ENCODE measurements around the gene RHBDF1.

GRCh38 chr16:74051-74746 is 1.8 kb upstream of the RHBDF1 start:
- no peak for TF ChIP-seq POLR2AphosphoS5 (IDR thresholded peaks at IDR 0.05; ENCODE audit: low read depth)
- TF ChIP-seq EZH2 (IDR thresholded peaks at IDR 0.05; ENCODE audit: low read depth, unreplicated experiment), result no peak
- TF ChIP-seq, protein P1, sequence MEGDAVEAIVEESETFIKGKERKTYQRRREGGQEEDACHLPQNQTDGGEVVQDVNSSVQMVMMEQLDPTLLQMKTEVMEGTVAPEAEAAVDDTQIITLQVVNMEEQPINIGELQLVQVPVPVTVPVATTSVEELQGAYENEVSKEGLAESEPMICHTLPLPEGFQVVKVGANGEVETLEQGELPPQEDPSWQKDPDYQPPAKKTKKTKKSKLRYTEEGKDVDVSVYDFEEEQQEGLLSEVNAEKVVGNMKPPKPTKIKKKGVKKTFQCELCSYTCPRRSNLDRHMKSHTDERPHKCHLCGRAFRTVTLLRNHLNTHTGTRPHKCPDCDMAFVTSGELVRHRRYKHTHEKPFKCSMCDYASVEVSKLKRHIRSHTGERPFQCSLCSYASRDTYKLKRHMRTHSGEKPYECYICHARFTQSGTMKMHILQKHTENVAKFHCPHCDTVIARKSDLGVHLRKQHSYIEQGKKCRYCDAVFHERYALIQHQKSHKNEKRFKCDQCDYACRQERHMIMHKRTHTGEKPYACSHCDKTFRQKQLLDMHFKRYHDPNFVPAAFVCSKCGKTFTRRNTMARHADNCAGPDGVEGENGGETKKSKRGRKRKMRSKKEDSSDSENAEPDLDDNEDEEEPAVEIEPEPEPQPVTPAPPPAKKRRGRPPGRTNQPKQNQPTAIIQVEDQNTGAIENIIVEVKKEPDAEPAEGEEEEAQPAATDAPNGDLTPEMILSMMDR (conservative IDR thresholded peaks at IDR 0.05; ENCODE audit: low read depth in 2 of 2), result no peak
- TF ChIP-seq, protein P2, sequence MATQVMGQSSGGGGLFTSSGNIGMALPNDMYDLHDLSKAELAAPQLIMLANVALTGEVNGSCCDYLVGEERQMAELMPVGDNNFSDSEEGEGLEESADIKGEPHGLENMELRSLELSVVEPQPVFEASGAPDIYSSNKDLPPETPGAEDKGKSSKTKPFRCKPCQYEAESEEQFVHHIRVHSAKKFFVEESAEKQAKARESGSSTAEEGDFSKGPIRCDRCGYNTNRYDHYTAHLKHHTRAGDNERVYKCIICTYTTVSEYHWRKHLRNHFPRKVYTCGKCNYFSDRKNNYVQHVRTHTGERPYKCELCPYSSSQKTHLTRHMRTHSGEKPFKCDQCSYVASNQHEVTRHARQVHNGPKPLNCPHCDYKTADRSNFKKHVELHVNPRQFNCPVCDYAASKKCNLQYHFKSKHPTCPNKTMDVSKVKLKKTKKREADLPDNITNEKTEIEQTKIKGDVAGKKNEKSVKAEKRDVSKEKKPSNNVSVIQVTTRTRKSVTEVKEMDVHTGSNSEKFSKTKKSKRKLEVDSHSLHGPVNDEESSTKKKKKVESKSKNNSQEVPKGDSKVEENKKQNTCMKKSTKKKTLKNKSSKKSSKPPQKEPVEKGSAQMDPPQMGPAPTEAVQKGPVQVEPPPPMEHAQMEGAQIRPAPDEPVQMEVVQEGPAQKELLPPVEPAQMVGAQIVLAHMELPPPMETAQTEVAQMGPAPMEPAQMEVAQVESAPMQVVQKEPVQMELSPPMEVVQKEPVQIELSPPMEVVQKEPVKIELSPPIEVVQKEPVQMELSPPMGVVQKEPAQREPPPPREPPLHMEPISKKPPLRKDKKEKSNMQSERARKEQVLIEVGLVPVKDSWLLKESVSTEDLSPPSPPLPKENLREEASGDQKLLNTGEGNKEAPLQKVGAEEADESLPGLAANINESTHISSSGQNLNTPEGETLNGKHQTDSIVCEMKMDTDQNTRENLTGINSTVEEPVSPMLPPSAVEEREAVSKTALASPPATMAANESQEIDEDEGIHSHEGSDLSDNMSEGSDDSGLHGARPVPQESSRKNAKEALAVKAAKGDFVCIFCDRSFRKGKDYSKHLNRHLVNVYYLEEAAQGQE (IDR thresholded peaks at IDR 0.05; ENCODE audit: unreplicated experiment), result no peak
- no peak for TF ChIP-seq JUNB (IDR thresholded peaks at IDR 0.05; ENCODE audit: unreplicated experiment)
- TF ChIP-seq EZH2phosphoT487 (IDR thresholded peaks at IDR 0.05; ENCODE audit: unreplicated experiment), result no peak
- no peak for TF ChIP-seq CREB1 (CRISPR knock-in tag; IDR thresholded peaks at IDR 0.05; ENCODE audit: low read depth)
- no peak for TF ChIP-seq ETS1 (IDR thresholded peaks at IDR 0.05)
- no peak for TF ChIP-seq ZNF331 (CRISPR knock-in tag; IDR thresholded peaks at IDR 0.05; ENCODE audit: low read depth)

Measured in GM23338 (cell line).